ENCODE measurements around the gene PPEF1. TPM values are rescaled to one million over a fixed set of nuclear protein-coding genes. Genes with fewer than 3 reads are reported as not detected.

The PPEF1 gene
- total RNA-seq, 1 donor from 2014 or later = not detected

GRCh38 chrX:18789916-18790315 is 82.5 kb downstream of the PPEF1 start:
- no peaks in the 10 kb centered on the region for H3K36me3 ChIP-seq (ENCODE audit: control insufficient read depth, insufficient read depth, low read length)
- H3K27me3 ChIP-seq (ENCODE audit: control insufficient read depth, insufficient read depth, low read length) = no peaks in the 10 kb centered on the region
- TF ChIP-seq CTCF (IDR thresholded peaks at IDR 0.05; ENCODE audit: insufficient read depth, low read length, severe bottlenecking) = no peak
- peak; percentile 0 for DNase-seq (ENCODE audit: low read depth)
- FAIRE-seq = no peak
- no peak overlapping the region for H3K4me3 ChIP-seq (ENCODE audit: low read depth, low read length)

DNA sequence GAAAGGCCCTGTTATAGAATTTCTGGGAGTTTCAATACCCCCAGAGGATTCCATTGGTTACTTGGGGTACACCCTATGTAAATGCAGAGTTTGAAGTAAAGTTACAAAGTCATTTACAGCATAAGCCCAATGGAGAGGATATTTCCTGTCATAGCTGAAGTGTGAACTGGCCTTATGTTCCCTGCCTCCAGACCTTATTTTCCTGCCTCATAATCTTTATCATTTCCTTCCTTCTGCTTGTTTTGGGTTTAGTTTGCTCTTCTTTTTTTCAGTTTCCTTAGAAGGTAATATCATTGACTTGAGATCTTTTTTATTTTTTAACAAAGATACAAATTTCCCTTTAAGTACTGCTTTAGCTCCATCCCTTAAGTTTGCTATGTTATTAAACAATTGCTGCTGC is 85.4 kb downstream of the PPEF1 start:
- DNase-seq (ENCODE audit: low read depth) (no peak), FAIRE-seq (no peak)
- Histone ChIP-seq H3K36me3 (ENCODE audit: control insufficient read depth, insufficient read depth, low read length) (no peaks in the 10 kb centered on the region), H3K27me3 (ENCODE audit: control insufficient read depth, insufficient read depth, low read length) (no peaks in the 10 kb centered on the region), H3K4me3 (ENCODE audit: low read depth, low read length) (no peak overlapping the region)
- TF ChIP-seq CTCF (IDR thresholded peaks at IDR 0.05; ENCODE audit: insufficient read depth, low read length, severe bottlenecking) = no peak

DNA sequence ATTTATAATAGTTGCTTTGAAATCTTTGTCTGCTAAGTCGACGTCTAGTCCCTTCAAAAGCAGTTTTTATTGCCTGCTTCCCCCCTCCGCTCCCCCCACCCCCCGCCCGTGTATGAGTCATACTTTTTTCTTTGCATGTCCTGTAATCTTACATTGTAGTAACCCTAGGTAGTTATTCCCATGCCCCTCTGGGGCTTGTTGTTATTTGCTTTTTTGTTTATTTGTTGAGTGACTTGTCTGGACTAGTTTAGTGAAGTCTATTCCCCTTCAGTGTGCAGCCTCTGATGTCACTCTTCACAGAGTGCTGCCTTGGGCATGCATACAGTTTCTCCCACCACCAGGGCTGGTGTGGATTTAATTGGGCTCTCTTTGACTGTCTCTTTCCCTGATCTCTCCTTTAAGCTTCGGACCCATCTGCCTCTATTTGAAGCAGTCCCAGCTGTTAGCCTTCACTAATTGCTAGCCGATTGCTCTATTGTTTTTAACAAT is 86.2 kb downstream of the PPEF1 start:
- FAIRE-seq (no peak), DNase-seq (ENCODE audit: low read depth) (peak; percentile 30)
- Histone ChIP-seq H3K27me3 (ENCODE audit: control insufficient read depth, insufficient read depth, low read length) (no peaks in the 10 kb centered on the region), H3K36me3 (ENCODE audit: control insufficient read depth, insufficient read depth, low read length) (no peaks in the 10 kb centered on the region), H3K4me3 (ENCODE audit: low read depth, low read length) (no peak overlapping the region)
- TF ChIP-seq CTCF (IDR thresholded peaks at IDR 0.05; ENCODE audit: insufficient read depth, low read length, severe bottlenecking) = no peak

GRCh38 chrX:18797141-18797540 is 89.7 kb downstream of the PPEF1 start:
- FAIRE-seq (no peak), DNase-seq (ENCODE audit: low read depth) (no peak)
- no peaks in the 10 kb centered on the region for H3K36me3 ChIP-seq (ENCODE audit: control insufficient read depth, insufficient read depth, low read length)
- TF ChIP-seq CTCF (IDR thresholded peaks at IDR 0.05; ENCODE audit: insufficient read depth, low read length, severe bottlenecking) = no peak
- no peaks in the 10 kb centered on the region for H3K27me3 ChIP-seq (ENCODE audit: control insufficient read depth, insufficient read depth, low read length)
- no peak overlapping the region for H3K4me3 ChIP-seq (ENCODE audit: low read depth, low read length)

- FAIRE-seq (no peak), DNase-seq (ENCODE audit: low read depth) (peak; percentile 52)
Observed at GRCh38 chrX:18799911-18800310, 92.5 kb downstream of the PPEF1 start.

More at GRCh38 chrX:18799911-18800310, 92.5 kb downstream of the PPEF1 start:
- Histone ChIP-seq H3K27me3 (ENCODE audit: control insufficient read depth, insufficient read depth, low read length) (no peaks in the 10 kb centered on the region), H3K4me3 (ENCODE audit: low read depth, low read length) (no peak overlapping the region), H3K36me3 (ENCODE audit: control insufficient read depth, insufficient read depth, low read length) (no peaks in the 10 kb centered on the region)
- TF ChIP-seq CTCF (IDR thresholded peaks at IDR 0.05; ENCODE audit: insufficient read depth, low read length, severe bottlenecking) = no peak
